NCI-H2107 (cell line): Measurements from ENCODE around the gene TFAP2A.
A peak's percentile ranks its signal among the peaks of the same experiment; 100 is the strongest.

Experiments
- DNase-seq: peaks from one replicate; lab custom pipeline; 2025; lab: John Stamatoyannopoulos, UW

TFAP2A gene

GRCh38 chr6:10412461-10413261 is 2.2 kb downstream of the TFAP2A start:
- DNase-seq = no peak

GRCh38 chr6:10411971-10412460 is 2.9 kb downstream of the TFAP2A start:
- DNase-seq = no peak

DNA sequence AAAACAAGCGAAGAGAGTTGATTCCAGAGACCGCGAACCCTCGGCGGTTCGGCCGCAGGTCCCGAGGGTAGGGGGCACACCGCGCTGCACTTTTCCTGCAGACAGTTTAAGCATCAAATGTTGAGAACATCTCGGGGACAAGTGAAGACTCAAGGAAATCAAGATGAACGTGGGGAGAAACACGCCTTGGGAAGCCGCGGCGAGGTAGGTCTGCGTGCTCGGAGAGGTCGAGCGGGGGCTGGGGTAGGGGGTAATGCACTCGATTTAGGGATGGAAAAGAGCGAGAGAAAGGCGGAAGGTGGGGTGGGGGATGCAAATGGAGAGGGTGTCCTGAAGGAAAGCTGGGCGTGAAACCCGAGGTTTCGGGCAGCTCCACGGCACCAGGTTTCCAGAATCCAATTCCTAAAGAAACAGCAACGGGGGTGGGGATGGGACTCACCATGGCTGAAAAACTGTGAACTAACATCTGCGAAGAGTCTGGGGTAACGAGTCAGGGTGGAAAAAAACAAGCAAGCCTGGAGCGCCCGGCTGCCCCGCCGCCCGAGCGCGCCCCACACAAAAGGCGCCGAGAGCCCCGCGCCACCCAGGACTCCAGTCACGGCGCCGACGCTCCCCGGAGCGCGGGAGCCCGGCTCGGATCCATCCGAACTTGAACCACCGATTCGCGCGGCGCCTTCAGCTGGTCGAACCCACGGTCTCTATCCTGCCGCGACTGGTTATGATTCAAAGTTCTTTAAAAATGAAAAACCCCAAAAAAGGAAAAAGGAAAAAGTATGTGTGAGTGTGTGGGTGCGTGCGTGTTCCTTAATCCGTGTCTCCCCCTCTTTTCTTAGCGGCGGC is 3.5 kb downstream of the TFAP2A start:
- no peak for DNase-seq

- DNase-seq = no peak
Observed at GRCh38 chr6:10410207-10411050, 4.4 kb downstream of the TFAP2A start.

- DNase-seq = no peak
Observed at GRCh38 chr6:10409731-10410206, 5.1 kb downstream of the TFAP2A start.

- DNase-seq = no peak
Observed at GRCh38 chr6:10409233-10409721, 5.6 kb downstream of the TFAP2A start.

DNA sequence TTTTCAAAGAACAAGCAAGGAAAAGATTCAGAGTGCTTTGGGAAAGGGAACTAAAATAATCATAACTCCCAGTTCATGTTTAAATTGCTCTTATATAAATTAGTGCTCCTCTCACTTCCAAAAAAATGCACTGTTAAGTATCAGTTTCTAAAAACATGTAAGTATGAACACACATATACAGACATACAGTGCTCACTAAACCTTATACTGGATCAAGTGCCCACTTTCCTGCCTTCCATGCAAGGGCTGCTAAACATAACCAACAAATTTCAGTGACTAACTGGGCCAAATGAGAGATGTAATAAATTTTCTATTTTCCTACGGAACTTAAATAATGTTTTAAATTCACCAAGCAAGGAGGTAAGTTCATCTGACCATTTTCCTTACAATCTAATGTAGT is 6.4 kb downstream of the TFAP2A start:
- DNase-seq = no peak

- DNase-seq = no peak
Observed at GRCh38 chr6:10407674-10408054, 7.2 kb downstream of the TFAP2A start.

GRCh38 chr6:10407018-10407673 is 7.7 kb downstream of the TFAP2A start:
- DNase-seq = no peak

- DNase-seq = no peak
Observed at GRCh38 chr6:10406556-10406955, 8.3 kb downstream of the TFAP2A start.

- no peak for DNase-seq
Observed at GRCh38 chr6:10405513-10405900, 9.4 kb downstream of the TFAP2A start.

DNA sequence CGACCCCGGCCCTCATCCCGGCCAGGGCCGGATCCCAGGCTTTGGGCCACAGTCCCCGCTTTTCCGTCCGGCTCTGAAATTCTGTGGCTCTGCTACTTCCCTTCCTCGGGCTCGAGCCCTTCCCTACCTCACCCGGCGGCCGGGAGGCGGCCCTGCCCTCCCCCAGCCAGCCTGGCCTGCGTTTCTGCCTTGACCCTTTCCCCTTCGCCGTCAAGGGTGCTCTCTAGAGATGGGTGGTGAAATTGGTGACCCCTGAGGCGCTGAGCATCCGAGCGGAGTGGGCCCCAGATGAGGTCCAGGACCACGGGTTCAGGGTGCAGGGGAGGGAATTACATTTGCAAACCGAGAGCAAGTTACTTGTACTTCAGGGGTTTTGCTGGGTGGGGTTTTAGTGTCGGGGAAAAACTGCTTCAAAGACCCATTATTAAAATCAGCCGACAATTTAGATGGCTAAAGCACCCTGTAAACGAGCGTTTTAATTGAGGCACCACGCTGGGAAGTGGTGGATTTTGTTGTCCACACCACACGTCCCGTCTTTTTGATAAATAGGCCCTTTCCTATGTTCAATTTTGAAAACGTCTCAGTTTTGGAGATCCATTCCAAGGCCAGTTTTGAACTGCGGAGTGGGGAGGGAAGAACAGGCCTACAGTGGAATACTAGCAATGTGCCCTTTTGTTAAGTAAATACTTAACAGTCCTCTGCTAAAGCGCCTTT is 9.9 kb downstream of the TFAP2A start:
- DNase-seq = no peak

DNA sequence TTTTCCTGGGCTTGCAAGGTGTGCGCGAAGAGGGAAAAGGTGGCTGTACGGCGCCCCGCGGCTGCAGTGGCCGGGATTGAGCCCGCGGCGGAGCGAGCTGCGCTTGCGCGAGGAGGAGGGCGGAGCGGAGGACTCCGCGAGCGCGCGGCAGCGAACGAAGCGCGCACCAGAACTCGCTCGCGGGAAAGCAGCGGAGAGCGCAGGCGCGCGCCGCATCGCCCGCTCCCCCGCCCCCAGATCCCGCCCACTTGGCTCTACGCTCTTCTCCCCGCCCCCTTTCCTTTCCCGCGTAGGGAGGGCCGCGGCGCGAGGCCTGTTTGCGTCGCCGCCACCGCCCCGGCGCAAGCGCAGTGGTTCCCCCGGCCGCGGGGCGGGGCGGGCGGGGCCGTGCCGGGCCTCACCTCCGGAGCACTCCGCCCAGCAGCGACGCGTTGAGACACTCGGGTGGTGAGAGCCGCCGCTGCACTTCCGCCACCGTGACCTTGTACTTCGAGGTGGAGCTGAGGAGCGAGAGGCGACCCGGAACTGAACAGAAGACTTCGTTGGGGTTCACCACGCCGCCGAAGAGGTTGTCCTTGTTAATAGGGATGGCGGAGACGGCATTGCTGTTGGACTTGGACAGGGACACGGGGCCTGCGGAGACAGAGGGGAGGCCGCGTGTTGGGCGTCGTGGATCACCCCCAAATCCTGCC is 10.6 kb downstream of the TFAP2A start:
- DNase-seq = peak; percentile 94

GRCh38 chr6:10403385-10404106 is 11.3 kb downstream of the TFAP2A start:
- no peak for DNase-seq

- no peak for DNase-seq
Observed at GRCh38 chr6:10402648-10403311, 12.1 kb downstream of the TFAP2A start.

GRCh38 chr6:10401632-10402223 is 13.1 kb downstream of the TFAP2A start:
- DNase-seq = no peak

DNA sequence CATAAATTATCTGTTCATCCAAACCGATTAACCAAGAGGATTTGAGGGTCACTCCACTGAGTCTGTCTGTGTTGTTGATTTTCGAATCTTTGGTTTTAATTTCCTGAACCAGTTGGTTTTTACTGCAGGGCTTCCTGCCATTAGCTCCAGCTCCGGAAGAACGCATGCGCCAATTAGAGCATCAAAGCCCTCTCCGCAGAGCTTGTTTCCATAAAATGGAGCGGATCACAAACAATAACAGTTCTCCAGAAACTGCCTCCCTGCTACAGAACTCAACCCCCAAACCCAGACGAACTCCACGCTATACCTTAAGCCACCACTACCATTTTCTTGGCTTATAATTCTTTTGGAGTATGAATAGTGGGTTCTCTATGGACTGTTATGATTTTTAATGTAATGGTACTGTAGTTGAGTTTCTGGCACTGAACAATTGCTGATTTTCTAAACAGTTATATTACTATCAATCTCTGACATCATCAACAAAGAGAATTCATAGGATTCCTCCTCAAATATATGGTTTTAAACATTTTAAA is 13.8 kb downstream of the TFAP2A start:
- no peak for DNase-seq

DNA sequence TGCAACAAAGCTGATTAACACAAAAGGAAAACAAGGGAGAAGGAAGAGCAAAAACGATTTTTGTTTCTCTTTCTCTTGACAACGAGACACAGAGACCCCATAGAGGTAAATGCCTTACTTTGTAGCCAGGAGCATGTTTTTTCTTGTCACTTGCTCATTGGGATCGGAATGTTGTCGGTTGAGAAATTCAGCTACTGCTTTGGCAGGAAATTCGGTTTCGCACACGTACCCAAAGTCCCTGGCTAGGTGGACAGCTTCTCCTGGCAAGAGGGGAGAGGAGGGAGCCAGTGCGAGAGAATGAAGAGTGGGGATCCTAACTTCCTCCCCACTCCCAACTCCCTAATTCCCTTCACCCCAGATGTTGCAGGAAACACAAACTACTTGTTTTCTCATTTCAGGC is 14.5 kb downstream of the TFAP2A start:
- DNase-seq = no peak
